ENCODE measurements around the gene CD300LD.

GRCh38 chr17:74595037-74595750 lies 3.1 kb upstream of the CD300LD start:
- TF ChIP-seq CTCF (conservative IDR thresholded peaks at IDR 0.05; ENCODE audit: low read depth, low read length) (no peak), EZH2 (IDR thresholded peaks at IDR 0.05; ENCODE audit: borderline replicate concordance, low read depth, low read length, poor library complexity, severe bottlenecking) (no peak)

Measured in A673 (cell line).